HL-60 (cell line): Measurements from ENCODE around the gene CLCN7.

ENCODE experiments used
- GABPA ChIP-seq: IDR thresholded peaks from 2 replicates; pipeline ENCODE4 v1.6.1; 2012; ENCODE audit warnings: low read depth
- POLR2AphosphoS5 ChIP-seq: IDR thresholded peaks from 2 replicates; pipeline ENCODE4 v1.6.1; 2012; ENCODE audit warnings: low read depth
- REST ChIP-seq: IDR thresholded peaks from 2 replicates; pipeline ENCODE4 v1.6.1; 2012; ENCODE audit warnings: low read depth; ENCODE audit not compliant: insufficient replicate concordance
- TF ChIP-seq, protein P1 (sequence below): IDR thresholded peaks from one replicate; pipeline ENCODE4 v1.5.1; 2011; ENCODE audit warnings: low read length, control low read depth, inconsistent platforms; ENCODE audit not compliant: insufficient read depth

- TF ChIP-seq, protein P1, sequence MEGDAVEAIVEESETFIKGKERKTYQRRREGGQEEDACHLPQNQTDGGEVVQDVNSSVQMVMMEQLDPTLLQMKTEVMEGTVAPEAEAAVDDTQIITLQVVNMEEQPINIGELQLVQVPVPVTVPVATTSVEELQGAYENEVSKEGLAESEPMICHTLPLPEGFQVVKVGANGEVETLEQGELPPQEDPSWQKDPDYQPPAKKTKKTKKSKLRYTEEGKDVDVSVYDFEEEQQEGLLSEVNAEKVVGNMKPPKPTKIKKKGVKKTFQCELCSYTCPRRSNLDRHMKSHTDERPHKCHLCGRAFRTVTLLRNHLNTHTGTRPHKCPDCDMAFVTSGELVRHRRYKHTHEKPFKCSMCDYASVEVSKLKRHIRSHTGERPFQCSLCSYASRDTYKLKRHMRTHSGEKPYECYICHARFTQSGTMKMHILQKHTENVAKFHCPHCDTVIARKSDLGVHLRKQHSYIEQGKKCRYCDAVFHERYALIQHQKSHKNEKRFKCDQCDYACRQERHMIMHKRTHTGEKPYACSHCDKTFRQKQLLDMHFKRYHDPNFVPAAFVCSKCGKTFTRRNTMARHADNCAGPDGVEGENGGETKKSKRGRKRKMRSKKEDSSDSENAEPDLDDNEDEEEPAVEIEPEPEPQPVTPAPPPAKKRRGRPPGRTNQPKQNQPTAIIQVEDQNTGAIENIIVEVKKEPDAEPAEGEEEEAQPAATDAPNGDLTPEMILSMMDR = no peak
- TF ChIP-seq REST = no peak
- TF ChIP-seq POLR2AphosphoS5 = no peak
- no peak for TF ChIP-seq GABPA
Measured at GRCh38 chr16:1395444-1396031, 79.3 kb downstream of the CLCN7 start.
